DND-41 (cell line): ENCODE data around the gene RAPGEF5.

Source experiments
- CTCF ChIP-seq: IDR thresholded peaks from 2 replicates; pipeline ENCODE4 v1.5.1; 2012; ENCODE audit warnings: borderline replicate concordance, low read length, moderate library complexity, mild to moderate bottlenecking; ENCODE audit not compliant: poor library complexity, severe bottlenecking; ENCODE audit errors: extremely low read depth
- EZH2 ChIP-seq: IDR thresholded peaks from 3 replicates; pipeline ENCODE4 v1.6.1; 2012; ENCODE audit warnings: borderline replicate concordance, low read depth, mild to moderate bottlenecking, moderate library complexity, low read length, inconsistent platforms; ENCODE audit not compliant: severe bottlenecking

- TF ChIP-seq CTCF (peak; percentile 47), EZH2 (no peak)
Measured at GRCh38 chr7:22296916-22297315, 60.0 kb downstream of the RAPGEF5 start.
